T-helper 2 cell (primary cell): ENCODE results near the gene AHNAK2.
"Not testable (repeated sequence)": the region's sequence is repeated elsewhere in the genome, so short reads cannot be mapped to it uniquely, and the experiment has no call there.

ENCODE experiments used
- DNase-seq, 5 experiments: peaks; one replicate each; pipeline versions ENCODE4 v3.0.0 to v3.0.0-alpha.2; 2012 to 2022

AHNAK2 gene

DNA sequence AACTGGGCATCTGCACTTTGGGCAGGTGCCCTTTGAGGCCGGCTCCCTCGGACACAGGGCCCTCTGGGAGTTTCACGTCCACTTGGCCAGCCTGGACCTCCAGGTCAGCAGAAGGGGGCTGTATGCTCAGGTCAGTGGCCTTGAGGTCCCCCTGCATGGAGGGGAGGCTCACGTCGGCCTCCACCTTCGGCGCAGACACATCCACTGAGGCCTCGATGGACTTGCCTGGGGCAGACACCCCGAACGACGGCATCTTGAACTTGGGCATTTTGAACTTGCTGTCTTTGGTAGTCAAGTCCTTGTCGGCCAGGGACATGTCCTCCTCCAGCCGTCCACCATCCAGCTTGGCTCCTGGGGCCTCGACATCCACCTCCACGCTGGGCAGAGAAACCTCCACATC, 27.5 kb downstream of the AHNAK2 start:
- DNase-seq, result not testable (repeated sequence)

DNA sequence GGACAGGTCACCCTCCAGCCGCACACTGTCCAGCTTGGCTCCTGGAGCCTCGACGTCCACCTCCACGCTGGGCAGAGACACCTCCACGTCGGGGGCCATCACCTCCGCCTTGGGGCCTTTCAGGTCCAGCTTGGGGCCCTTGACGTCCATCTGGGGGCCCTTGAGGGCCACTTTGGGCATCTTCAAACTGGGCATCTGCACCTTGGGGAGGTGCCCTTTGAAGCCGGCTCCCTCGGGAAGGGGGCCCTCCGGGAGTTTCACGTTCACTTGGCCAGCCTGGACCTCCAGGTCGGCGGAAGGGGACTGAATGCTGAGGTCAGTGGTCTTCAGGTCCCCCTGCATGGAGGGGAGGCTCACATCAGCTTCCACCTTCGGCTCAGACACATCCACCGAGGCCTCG, 28.2 kb downstream of the AHNAK2 start:
- no peak for DNase-seq

DNA sequence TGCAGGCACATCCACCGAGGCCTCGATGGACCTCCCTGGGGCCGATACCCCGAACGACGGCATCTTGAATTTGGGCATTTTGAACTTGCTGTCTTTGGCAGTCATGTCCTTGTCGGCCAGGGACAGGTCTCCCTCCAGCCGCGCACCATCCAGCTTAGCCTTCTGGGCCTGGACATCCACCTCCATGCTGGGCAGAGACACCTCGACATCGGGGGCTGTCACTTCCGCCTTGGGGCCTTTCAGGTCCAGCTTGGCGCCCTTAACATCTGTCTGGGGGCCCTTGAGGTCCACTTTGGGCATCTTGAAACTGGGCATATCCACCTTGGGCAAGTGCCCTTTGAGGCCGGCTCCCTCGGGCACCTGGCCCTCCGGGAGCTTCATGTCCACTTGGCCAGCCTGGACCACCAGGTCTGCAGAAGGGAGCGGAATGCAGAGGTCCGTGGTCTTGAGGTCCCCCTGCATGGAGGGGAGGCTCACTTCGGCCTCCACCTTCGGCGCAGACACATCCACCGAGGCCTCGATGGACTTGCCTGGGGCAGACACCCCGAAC, 28.7 kb downstream of the AHNAK2 start:
- not testable (repeated sequence) for DNase-seq

DNA sequence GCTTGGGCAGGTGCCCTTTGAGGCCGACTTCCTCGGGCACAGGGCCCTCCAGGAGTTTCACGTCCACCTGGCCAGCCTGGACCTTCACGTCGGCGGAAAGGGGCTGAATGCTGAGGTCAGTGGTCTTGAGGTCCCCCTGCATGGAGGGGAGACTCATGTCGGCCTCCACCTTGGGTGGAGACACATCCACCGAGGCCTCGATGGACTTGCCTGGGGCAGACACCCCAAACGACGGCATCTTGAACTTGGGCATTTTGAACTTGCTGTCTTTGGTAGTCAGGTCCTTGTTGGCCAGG, 29.5 kb downstream of the AHNAK2 start:
- no peak for DNase-seq

DNA sequence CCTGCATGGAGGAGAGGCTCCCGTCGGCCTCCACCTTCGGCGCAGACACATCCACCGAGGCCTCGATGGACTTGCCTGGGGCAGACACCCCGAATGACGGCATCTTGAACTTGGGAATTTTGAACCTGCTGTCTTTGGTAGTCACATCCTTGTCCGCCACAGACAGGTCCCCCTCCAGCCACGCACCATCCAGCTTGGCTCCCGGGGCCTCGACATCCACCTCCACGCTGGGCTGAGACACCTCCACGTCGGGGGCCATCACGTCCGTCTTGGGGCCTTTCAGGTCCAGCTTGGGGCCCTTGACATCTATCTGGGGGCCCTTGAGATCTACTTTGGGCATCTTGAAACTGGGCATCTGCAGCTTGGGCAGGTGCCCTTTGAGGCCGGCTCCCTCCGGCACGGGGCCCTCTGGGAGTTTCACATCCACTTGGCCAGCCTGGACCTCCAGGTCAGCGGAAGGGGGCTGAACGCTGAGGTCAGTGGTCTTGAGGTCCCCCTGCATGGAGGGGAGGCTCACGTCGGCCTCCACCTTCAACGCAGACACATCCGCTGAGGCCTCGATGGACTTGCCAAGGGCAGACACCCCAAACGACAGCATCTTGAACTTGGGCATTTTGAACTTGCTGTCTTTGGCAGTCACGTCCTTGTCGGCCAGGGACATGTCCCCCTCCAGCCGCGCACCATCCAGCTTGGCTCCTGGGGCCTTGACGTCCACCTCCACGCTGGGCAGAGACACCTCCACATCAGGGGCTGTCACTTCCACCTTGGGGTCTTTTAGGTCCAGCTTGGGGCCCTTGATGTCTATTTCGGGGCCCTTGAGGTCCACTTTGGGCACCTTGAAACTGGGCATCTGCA, 30.1 kb downstream of the AHNAK2 start:
- DNase-seq, result not testable (repeated sequence)

DNA sequence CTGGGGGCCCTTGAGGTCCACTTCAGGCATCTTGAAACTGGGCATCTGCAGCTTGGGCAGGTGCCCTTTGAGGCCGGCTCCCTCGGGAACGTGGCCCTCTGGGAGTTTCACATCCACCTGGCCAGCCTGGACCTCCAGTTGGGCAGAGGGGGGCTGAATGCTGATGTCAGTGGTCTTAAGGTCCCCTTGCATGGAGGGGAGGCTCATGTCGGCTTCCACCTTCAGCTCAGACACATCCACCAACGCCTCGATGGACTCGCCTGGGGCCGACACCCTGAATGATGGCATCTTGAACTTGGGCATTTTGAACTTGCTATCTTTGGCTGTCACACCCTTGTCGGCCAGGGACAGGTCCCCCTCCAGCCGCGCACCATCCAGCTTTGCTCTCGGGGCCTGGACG, 31.0 kb downstream of the AHNAK2 start:
- not testable (repeated sequence) for DNase-seq

DNA sequence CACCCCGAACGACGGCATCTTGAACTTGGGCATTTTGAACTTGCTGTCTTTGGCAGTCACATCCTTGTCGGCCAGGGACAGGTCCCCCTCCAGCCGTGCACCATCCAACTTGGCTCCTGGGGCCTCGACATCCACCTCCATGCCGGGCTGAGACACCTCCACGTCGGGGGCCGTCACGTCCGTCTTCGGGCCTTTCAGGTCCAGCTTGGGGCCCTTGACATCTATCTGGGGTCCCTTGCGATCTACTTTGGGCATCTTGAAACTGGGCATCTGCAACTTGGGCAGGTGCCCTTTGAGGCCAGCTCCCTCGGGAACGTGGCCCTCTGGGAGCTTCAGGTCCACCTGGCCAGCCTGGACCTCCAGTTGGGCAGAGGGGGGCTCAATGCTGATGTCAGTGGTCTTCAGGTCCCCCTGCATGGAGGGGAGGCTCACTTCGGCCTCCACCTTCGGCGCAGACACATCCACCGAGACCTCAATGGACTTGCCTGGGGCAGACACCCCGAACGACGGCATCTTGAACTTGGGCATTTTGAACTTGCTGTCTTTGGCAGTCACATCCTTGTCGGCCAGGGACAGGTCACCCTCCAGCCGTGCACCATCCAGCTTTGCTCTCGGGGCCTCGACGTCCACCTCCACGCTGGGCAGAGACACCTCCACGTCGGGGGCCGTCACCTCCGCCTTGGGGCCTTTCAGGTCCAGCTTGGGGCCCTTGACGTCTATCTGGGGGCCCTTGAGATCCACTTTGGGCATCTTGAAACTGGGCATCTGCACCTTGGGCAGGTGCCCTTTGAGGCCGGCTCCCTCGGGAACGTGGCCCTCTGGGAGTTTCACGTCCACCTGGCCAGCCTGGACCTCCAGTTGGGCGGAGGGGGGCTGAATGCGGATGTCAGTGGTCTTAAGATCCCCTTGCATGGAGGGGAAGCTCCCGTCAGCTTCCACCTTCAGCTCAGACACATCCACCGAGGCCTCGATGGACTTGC, 31.9 kb downstream of the AHNAK2 start:
- DNase-seq, result not testable (repeated sequence)

DNA sequence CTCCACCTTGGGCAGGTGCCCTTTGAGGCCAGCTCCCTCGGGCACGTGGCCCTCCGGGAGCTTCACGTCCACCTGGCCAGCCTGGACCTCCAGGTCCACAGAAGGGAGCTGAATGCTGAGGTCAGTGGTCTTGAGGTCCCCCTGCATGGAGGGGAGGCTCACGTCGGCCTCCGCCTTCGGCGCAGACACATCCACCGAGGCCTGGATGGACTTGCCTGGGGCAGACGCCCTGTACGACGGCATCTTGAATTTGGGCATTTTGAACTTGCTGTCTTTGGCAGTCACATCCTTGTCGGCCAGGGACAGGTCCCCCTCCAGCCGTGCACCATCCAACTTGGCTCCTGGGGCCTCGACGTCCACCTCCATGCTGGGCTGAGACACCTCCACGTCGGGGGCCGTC, 32.9 kb downstream of the AHNAK2 start:
- DNase-seq, result not testable (repeated sequence)

DNA sequence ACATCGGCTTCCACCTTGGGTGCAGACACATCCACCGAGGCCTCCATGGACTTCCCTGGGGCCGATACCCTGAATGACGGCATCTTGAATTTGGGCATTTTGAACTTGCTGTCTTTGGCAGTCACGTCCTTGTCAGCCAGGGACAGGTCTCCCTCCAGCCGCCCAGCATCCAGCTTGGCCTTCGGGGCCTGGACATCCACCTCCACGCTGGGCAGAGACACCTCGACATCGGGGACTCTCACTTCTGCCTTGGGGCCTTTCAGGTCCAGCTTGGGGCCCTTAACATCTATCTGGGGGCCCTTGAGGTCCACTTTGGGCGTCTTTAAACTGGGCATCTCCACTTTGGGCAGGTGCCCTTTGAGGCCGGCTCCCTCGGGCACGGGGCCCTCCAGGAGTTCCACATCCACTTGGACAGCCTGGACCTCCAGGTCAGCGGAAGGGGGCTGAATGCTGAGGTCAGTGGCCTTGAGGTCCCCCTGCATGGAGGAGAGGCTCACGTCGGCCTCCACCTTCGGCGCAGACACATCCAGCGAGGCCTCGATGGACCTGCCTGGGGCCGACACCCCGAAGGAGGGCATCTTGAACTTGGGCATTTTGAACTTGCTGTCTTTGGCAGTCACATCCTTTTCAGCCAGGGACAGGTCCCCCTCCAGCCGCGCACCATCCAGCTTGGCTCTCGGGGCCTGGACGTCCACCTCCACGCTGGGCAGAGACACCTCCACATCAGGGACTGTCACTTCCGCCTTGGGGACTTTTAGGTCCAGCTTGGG, 33.6 kb downstream of the AHNAK2 start:
- DNase-seq, result not testable (repeated sequence)

DNA sequence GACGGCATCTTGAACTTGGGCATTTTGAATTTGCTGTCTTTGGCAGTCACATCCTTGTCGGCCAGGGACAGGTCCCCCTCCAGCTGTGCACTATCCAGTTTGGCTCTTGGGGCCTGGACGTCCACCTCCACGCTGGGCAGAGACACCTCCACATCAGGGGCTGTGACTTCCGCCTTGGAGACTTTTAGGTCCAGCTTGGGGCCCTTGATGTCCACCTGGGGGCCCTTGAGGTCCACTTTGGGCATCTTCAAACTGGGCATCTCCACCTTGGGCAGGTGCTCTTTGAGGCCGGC, 34.2 kb downstream of the AHNAK2 start:
- DNase-seq, result not testable (repeated sequence)

DNA sequence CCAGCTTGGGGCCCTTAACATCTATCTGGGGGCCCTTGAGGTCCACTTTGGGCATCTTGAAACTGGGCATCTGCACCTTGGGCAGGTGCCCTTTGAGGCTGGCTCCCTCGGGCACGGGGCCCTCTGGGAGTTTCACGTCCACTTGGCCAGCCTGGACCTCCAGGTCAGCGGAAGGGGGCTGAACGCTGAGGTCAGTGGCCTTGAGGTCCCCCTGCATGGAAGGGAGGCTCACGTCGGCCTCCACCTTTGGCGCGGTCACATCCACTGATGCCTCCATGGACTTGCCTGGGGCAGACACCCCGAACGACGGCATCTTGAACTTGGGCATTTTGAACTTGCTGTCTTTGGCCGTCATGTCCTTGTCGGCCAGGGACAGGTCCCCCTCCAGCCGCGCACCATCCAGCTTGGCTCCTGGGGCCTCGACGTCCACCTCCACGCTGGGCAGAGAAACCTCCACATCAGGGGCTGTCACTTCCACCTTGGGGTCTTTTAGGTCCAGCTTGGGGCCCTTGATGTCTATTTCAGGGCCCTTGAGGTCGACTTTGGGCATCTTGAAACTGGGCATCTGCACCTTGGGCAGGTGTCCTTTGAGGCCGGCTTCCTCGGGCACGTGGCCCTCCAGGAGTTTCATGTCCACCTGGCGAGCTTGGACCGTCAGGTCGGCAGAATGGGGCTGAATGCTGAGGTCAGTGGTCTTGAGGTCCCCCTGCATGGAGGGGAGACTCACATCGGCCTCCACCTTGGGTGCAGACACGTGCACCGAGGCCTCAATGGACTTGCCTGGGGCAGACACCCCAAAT, 34.8 kb downstream of the AHNAK2 start:
- not testable (repeated sequence) for DNase-seq

DNA sequence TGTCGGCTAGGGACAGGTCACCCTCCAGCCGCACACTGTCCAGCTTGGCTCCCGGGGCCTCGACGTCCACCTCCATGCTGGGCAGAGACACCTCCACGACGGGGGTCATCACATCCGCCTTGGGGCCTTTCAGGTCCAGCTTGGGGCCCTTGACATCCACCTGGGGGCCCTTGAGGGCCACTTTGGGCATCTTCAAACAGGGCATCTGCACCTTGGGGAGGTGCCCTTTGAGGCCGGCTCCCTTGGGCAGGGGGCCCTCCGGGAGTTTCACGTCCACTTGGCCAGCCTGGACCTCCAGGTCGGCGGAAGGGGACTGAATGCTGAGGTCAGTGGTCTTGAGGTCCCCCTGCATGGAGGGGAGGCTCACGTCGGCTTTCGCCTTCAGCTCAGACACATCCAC, 35.6 kb downstream of the AHNAK2 start:
- no peak for DNase-seq

DNA sequence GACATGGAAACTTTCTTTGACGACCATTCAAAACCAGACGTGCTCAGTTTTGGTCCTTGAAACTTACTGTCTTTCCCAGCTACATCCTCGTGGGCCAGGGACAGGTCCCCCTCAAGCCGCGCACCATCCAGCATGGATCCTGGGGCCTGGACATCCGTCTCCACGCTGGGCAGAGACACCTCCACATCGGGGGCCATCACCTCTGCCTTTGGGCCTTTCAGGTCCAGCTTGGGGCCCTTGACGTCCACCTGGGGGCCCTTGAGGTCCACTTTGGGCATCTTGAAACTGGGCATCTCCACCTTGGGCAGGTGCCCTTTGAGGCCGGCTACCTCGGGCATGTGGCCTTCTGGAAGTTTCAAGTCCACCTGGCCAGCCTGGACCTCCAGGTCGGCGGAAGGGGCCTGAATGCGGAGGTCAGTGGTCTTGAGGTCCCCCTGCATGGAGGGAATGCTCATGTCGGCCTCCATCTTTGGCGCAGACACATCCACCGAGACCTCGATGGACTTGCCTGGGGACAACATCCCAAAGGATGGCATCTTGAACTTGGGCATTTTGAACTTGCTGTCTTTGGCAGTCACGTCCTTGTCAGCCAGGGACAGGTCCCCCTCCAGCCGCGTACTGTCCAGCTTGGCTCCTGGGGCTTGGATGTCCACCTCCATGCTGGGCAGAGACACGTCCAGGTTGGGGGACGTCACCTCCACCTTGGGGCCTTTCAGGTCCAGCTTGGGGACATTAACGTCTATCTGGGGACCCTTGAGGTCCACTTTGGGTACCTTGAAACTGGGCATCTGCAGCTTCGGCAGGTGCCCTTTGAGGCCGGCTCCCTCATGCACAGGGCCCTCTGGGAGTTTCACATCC, 36.4 kb downstream of the AHNAK2 start:
- DNase-seq, result no peak

DNA sequence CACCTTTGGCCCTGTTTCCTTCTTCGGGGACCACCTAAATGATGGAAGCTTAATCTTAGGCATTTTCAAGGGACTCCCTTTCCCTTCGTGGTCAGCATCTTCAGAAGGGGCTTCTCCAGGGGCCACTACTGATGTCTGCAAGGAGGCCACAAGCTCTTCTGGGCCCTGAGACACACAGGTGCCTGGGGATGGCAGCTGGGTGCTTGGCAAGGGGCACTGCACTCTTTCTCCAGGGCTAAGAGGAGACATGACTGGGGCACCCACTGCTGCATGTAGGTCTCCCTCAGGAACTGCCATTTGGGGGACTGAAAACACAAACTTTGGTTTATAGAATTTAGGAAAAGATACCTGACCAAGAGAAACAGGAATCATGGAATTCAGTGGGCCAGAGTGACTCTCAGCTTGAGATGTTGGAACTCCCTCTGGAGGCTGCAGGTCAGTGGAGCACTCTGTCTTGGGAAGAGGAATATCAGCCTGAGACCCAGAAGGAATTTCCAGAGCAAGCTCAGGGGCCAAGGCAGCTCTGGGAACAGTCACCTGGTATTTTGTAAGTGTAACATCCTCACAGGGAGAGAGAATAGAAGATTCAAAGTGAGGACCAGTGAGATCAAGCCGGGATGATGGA, 37.5 kb downstream of the AHNAK2 start:
- no peak for DNase-seq

DNA sequence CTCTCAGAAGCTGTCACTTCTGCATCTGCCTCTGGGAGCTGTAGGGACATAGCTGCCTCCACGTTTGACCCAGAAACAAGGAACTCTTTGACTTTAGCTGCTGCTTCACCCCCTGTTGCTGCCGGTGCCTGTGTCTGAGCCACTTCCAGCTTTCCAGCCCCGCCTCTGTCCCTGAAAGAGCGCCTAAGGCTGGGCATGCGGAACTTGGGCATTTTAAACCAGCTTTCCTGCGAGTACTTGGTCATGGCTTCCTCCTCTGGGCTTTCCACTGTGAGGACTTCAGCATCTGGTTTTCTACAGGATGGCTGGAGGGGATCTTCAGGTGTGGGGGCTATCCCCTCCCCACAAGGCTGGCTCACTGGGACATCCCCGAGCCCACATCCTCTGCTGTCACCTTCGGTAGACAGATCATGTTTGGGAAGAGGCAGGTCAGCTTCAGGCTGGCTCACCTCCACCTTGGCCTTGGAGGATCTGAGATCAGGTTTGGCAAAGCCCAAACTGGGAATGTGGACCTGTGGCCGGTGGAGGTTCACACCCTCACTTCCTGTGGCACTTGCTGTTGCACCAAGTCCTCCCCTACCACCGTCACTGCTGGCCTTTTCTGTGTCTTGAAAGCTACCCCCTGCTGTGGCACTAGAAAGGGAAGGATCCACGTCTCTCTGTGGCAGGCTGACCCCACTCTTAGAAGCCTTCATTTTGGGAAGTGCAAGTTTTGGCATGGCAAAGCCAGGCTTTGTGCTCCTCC, 38.3 kb downstream of the AHNAK2 start:
- no peak for DNase-seq

DNA sequence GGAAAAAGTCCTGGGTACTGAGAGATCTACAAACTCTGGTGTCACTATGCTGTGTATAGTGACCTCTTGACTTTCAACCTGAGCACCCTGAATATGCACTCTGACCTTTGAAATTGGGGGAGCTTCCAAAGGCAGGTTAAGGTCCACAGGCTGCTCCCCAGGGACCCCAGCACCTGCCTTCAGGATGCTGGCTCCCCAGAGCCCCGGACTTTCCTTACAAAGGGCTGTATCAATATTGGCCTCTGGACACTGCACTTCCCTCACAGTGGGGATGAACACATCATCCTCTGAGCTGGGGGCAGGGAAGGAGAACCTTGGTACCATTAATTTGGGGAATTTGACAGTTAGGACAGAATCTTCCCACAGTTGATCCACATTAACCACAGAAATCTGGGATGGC, 39.2 kb downstream of the AHNAK2 start:
- no peak for DNase-seq

DNA sequence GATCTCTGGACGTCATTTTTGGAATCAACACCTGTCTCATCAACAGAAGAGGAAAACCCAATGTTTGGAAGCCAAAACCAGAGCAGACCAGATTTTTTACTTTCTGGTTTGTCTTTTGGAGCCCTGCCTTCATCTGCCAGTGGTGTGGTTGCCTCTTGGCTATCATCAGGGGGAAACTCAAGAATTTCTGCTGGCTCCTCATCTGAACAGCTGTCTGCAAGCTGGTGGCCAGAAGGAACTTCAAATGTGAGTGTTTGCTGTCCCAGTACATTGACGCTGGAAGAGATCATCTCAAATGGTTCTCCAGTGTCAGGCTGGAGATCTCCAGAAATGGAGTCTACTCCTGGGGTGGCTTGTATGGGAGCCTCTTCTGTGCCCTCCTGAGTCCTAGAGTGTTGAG, 39.7 kb downstream of the AHNAK2 start:
- no peak for DNase-seq

DNA sequence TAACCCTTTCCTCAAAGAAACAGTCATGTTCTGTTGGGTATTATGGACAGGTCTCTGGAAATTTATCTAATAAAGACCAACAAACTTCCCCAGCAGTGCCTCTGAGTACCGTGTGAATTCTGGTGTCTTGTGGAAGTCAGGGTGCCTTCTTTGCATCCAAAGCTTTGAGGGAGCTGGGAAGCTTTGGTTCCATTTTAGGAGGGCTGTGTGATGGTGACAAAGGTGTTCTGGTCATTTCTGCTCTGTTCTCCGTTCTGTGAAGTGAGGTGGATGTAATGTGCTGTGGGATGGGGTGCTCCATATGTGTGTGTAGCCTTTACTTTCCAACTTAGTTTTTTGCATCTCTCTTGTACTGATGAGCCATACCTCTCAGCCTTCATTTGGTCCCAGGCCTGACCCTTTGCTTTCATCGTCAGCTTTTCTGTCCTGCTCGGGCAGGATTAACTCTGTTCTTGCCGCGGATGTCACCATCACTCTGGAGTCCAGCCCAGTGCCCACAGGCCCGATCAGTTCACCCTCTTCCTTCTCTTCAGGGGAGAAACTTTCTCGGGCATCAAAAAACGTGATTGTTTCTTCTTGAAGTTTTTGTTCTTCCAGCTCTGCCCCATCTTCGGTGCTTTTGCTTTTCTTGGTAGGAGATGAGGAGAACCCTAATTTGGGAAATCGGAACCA, 40.3 kb downstream of the AHNAK2 start:
- no peak for DNase-seq

DNA sequence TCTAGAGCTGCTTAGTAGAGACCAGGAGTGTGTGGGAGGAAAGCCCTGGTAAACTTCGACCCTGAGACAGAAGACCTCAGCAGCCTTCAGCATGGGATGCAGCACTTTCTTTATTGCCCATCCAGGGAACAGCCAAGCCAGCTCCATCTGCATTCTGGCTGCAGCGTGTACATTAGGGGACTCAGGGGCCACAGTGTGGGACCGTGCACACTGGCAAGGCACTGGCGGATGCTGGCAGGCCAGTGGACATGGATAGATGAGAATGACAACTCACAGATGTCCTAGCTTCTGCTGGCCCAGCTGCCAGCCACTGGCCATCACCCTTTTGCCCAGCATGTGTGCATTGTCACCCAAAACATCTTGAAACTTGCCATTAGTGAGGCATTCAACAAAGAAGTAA, 41.0 kb downstream of the AHNAK2 start:
- no peak for DNase-seq
